ENCODE measurements around the gene PSEN2.
"Not testable (repeated sequence)": the region's sequence is repeated elsewhere in the genome, so short reads cannot be mapped to it uniquely, and the experiment has no call there.

Gene PSEN2

GRCh38 chr1:226919995-226920394 lies 49.6 kb downstream of the PSEN2 start:
- DNase-seq (ENCODE audit: low read depth), result no peak

- DNase-seq (ENCODE audit: low read depth), result no peak
Observed at GRCh38 chr1:226920446-226920894, 50.1 kb downstream of the PSEN2 start.

- DNase-seq (ENCODE audit: low read depth), result no peak
Observed at GRCh38 chr1:226921504-226921903, 51.1 kb downstream of the PSEN2 start.

- DNase-seq (ENCODE audit: low read depth), result not testable (repeated sequence)
Observed at GRCh38 chr1:226929260-226930111, 59.1 kb downstream of the PSEN2 start.

- DNase-seq (ENCODE audit: low read depth), result no peak
Observed at GRCh38 chr1:226934483-226935237, 64.2 kb downstream of the PSEN2 start.

GRCh38 chr1:226937940-226938725 lies 67.7 kb downstream of the PSEN2 start:
- no peak for DNase-seq (ENCODE audit: low read depth)

GRCh38 chr1:226938903-226939437 lies 68.6 kb downstream of the PSEN2 start:
- no peak for DNase-seq (ENCODE audit: low read depth)

GRCh38 chr1:226939438-226940028 lies 69.1 kb downstream of the PSEN2 start:
- DNase-seq (ENCODE audit: low read depth), result no peak

GRCh38 chr1:226940029-226940805 lies 69.8 kb downstream of the PSEN2 start, which contains the start of gene COQ8A:
Gene COQ8A, plus strand, starts transcription at chr1:226940294. Its CDS starts 21,092 bp downstream, at chr1:226961386.
- DNase-seq (ENCODE audit: low read depth), result peak; percentile 95

DNA sequence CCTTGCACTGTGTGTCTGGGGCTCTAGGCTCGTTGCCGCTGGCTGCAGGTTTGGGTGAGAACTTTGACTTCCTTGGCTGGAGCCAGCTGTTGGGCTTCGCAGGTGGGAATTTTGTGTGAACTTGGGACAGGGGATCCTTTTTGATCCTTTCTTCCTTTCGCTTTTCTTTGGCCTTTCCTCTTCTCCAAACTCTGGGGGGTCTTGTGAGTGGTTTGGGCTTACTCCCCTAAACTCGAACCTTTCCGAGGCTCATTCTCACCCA lies 70.3 kb downstream of the PSEN2 start:
- DNase-seq (ENCODE audit: low read depth), result no peak

- DNase-seq (ENCODE audit: low read depth), result no peak
Observed at GRCh38 chr1:226942392-226942791, 72.0 kb downstream of the PSEN2 start.

- DNase-seq (ENCODE audit: low read depth), result no peak
Observed at GRCh38 chr1:226943156-226943555, 72.7 kb downstream of the PSEN2 start.

GRCh38 chr1:226943927-226944326 lies 73.5 kb downstream of the PSEN2 start:
- no peak for DNase-seq (ENCODE audit: low read depth)

DNA sequence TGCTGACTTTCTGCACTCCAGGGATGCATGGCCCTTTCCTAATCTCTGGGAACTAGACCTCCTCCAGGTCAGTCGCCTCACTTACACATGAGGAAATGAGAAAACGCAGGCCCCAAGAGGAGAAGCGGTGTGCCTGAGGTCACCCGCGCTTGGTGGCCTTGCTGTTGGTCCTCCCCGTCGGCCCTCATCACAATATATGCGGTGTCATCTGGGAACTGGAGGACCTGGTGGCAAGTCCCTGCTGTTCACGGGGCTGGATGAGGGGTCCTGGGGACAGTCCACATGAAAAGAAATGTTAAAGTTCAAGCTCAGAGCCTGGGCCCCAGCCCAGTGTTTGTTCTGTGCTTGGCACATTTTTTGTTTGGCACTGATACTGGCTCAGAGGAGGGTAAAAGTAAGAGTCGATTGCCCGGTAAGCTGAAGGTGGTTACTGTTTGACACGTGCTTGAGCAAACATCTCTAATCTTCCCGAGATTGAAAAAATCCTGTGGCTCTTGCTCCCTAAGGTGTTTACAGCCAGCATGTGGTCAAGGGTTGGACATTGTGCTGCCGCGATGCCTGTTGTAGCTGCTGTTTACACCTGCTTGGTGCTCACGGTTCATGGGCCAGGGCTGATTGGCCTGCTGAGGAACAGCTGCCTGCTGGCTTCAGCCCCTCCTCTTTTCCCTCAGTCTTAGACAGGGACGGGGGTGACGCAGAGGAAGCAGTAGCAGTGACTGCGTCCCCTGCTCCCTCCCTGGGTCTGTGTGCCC lies 74.9 kb downstream of the PSEN2 start:
- DNase-seq (ENCODE audit: low read depth), result no peak

Data from stimulated activated CD8-positive, alpha-beta memory T cell treated with anti-CD3 and anti-CD28 coated beads, Interleukin-7, amount 100 ng/mL, for 24 hours (primary cell).